OCI-LY1 (cell line): ENCODE measurements around the gene SEL1L2.

Experiments
- EZH2 ChIP-seq: fragments of 200-600 bp; sonication (generic), shearing (Covaris generic); IDR thresholded peaks from 2 replicates; pipeline ENCODE4 v1.8.0; 2017; ENCODE audit warnings: borderline replicate concordance, mixed run types, mild to moderate bottlenecking, antibody characterized with exemption, low read length, moderate library complexity, mixed read lengths
- TF ChIP-seq, protein P1 (sequence below): fragments of 200-600 bp; sonication (generic), shearing (Covaris generic); IDR thresholded peaks from 2 replicates; pipeline ENCODE4 v1.5.1; 2017; ENCODE audit warnings: mild to moderate bottlenecking, antibody characterized with exemption, low read length, moderate library complexity, mixed read lengths

DNA sequence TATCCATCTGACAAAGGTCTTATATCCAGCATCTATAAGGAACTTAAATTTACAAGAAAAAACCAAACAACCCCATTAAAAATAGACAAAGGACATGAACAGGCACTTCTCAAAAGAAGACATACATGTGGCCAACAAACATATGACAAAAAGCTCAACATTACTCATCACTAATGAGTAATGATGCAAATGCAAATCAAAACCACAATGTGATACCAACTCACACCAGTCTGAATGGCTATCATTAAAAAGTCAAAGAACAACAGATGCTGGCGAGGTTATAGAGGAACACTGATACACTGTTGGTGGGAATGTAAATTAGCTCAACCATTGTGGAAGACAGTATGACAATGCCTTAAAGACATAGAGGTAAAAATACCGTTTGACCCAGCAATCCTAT lies 18.8 kb upstream of the SEL1L2 start:
- TF ChIP-seq, protein P1, sequence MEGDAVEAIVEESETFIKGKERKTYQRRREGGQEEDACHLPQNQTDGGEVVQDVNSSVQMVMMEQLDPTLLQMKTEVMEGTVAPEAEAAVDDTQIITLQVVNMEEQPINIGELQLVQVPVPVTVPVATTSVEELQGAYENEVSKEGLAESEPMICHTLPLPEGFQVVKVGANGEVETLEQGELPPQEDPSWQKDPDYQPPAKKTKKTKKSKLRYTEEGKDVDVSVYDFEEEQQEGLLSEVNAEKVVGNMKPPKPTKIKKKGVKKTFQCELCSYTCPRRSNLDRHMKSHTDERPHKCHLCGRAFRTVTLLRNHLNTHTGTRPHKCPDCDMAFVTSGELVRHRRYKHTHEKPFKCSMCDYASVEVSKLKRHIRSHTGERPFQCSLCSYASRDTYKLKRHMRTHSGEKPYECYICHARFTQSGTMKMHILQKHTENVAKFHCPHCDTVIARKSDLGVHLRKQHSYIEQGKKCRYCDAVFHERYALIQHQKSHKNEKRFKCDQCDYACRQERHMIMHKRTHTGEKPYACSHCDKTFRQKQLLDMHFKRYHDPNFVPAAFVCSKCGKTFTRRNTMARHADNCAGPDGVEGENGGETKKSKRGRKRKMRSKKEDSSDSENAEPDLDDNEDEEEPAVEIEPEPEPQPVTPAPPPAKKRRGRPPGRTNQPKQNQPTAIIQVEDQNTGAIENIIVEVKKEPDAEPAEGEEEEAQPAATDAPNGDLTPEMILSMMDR = no peak
- TF ChIP-seq EZH2 = no peak
